Thoracic aorta (tissue), 2 donors: ENCODE results near the gene EIF3J. TPM values are rescaled to one million over a fixed set of nuclear protein-coding genes. Genes with fewer than 3 reads are reported as not detected.

Experiments
- ATAC-seq: fragments of 150-250 bp; one replicate; pipeline ENCODE4 v1.8.0; 2017; ENCODE audit warnings: low read depth; ENCODE audit not compliant: insufficient number of reproducible peaks, low FRiP score
- DNase-seq: peaks from one replicate; pipeline ENCODE4 v3.0.0-alpha.2; 2020; ENCODE audit warnings: low spot score
- H3K27ac ChIP-seq, 2 donors: fragments of 200-600 bp; sonication (generic); 1 replicate in 1 of 2; 2 replicates in 1 of 2; pipeline ENCODE4 v1.5.1; 2016; ENCODE audit warnings: mild to moderate bottlenecking in 2 of 2, moderate library complexity in 2 of 2
- H3K27me3 ChIP-seq: fragments of 200-600 bp; sonication (generic); replicated peaks from 2 replicates; pipeline ENCODE4 v1.6.0; 2016; ENCODE audit warnings: mild to moderate bottlenecking; ENCODE audit not compliant: insufficient read depth
- H3K36me3 ChIP-seq: fragments of 200-600 bp; sonication (generic); one replicate; pipeline ENCODE4 v1.5.1; 2016
- H3K4me1 ChIP-seq, 2 donors: fragments of 200-600 bp; sonication (generic); 1 replicate in 1 of 2; 2 replicates in 1 of 2; pipeline versions ENCODE4 v1.5.1 to v1.6.0; 2016; ENCODE audit warnings: low read depth in 2 of 2, mild to moderate bottlenecking in 1 of 2; ENCODE audit not compliant: control insufficient read depth in 1 of 2
- H3K4me3 ChIP-seq: fragments of 200-600 bp; sonication (generic); 2 replicates; pipeline ENCODE4 v1.5.1; 2016; ENCODE audit warnings: mild to moderate bottlenecking
- H3K9me3 ChIP-seq: fragments of 200-600 bp; sonication (generic); 2 replicates; pipeline ENCODE4 v1.5.1; 2016
- CTCF ChIP-seq: fragments of 200-600 bp; sonication (generic); IDR thresholded peaks from one replicate; pipeline ENCODE4 v1.5.1; 2019; ENCODE audit warnings: antibody characterized with exemption
- total RNA-seq, 2 donors: library from RNA; depleted of rRNA; stranded (reverse); fragments of >200 nt; gene quantifications; one replicate each; pipeline versions ENCODE4 v1.1.0 to v1.2.3, GENCODE V29; 2016

EIF3J gene
- total RNA-seq, 2 donors from 2014 or later: 32.2 to 68.1 TPM

DNA sequence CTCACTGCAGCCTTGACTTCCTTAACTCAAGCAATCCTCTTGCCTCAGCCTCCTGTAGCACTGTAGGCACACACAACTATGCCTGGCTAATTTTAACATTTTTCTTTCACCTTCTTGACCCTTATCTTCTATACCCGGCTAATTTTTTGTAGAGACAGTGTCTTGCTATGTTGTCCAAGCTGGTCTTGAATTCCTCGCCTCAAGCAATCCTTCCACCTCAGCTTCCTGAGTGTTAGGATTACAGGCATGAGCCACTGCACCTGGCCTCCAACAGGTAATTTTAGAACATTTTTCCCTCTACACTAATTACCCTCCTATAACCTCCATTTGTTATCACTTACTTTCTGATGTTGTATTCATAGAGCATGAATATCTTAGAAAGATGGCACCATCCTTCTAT, 66.2 kb downstream of the EIF3J start:
- H3K4me3 ChIP-seq: no peak overlapping the region
- H3K9me3 ChIP-seq: no peaks in the 10 kb centered on the region
- no peaks in the 10 kb centered on the region for H3K4me1 ChIP-seq
- TF ChIP-seq CTCF: no peak
- no peak for ATAC-seq
- no peak overlapping the region for H3K27ac ChIP-seq
- DNase-seq: no peak
- peaks cover 27% of the 10 kb centered on the region for H3K36me3 ChIP-seq
- no peaks in the 10 kb centered on the region for H3K27me3 ChIP-seq

DNA sequence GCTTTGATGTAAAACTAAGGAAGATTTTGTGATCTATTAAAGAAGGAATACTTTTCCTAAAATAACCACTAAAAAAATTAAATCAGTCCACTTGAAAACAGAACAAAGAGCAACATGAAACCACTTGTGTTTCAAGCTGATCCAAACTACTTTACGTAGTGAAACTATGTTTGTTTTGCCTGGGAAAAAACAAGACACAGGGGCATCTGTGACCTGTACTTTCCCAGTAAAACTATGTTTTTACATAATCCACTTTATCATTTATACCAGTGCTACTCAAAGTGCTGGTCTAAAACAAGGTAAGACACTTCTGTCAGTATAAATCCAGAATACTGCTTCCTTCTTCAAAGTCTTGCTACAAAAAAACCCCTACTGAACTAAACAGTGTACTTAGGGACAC, 69.8 kb downstream of the EIF3J start:
- ATAC-seq (no peak), DNase-seq (no peak)
- Histone ChIP-seq H3K4me1 (no peaks in the 10 kb centered on the region), H3K27me3 (no peaks in the 10 kb centered on the region), H3K4me3 (no peak overlapping the region), H3K9me3 (no peaks in the 10 kb centered on the region), H3K36me3 (peaks cover 35% of the 10 kb centered on the region), H3K27ac (no peak overlapping the region)
- no peak for TF ChIP-seq CTCF

Other genes starting within 250 kb of the EIF3J start
- 100 to 1,000 TPM; 110 to 136 TPM for gene GOLM2, start 248.4 kb upstream of the EIF3J start, total RNA-seq
- 10 to 100 TPM; 30.9 to 64.5 TPM for gene CTDSPL2, start 109.5 kb upstream of the EIF3J start, total RNA-seq
- 10 to 100 TPM; 68.1 to 76.0 TPM for gene SPG11, start 126.5 kb downstream of the EIF3J start, total RNA-seq
- 1 to 10 TPM; 1.1 to 1.3 TPM for gene PATL2, start 174.2 kb downstream of the EIF3J start, total RNA-seq
- gene B2M, start 174.4 kb downstream of the EIF3J start, total RNA-seq: 1,000 to 10,000 TPM; 2,389 to 3,309 TPM
- 10 to 100 TPM; 10.4 to 65.0 TPM for gene TRIM69, start 199.4 kb downstream of the EIF3J start, total RNA-seq